Natural killer cell (primary cell): ENCODE measurements around the gene LRP1B. TPM values are rescaled to one million over a fixed set of nuclear protein-coding genes. Genes with fewer than 3 reads are reported as not detected.

Source experiments
- ATAC-seq, 3 donors: fragments of 150-1000 bp in 2 of 3; fragments of 200-7000 bp in 1 of 3; cut with Tn5 transposase; 1 replicate in 1 of 3; 2 replicates in 2 of 3; pipeline ENCODE4 v1.10.0; 2021; ENCODE audit warnings: mild to moderate bottlenecking in 2 of 3, moderate library complexity in 2 of 3
- DNase-seq, 2 donors: peaks; one replicate each; pipeline versions ENCODE4 v3.0.0 to v3.0.0-alpha.2; 2013 to 2021; ENCODE audit warnings: mixed read lengths in 1 of 2
- H3K27ac ChIP-seq: one replicate; pipeline ENCODE4 v1.5.1; 2013; ENCODE audit warnings: mild to moderate bottlenecking, low read length
- H3K27me3 ChIP-seq: one replicate; pipeline ENCODE4 v1.6.1; 2013; ENCODE audit warnings: low read length; ENCODE audit not compliant: control insufficient read depth, insufficient read depth
- H3K36me3 ChIP-seq: one replicate; pipeline ENCODE4 v1.6.1; 2013; ENCODE audit warnings: low read length; ENCODE audit not compliant: control insufficient read depth, insufficient read depth
- H3K4me1 ChIP-seq: one replicate; pipeline ENCODE4 v1.6.1; 2013; ENCODE audit warnings: low read length; ENCODE audit not compliant: control insufficient read depth, insufficient read depth
- H3K4me3 ChIP-seq: one replicate; pipeline ENCODE4 v1.5.1; 2013; ENCODE audit warnings: low read length
- H3K9me3 ChIP-seq: one replicate; pipeline ENCODE4 v1.6.1; 2013; ENCODE audit warnings: low read length; ENCODE audit not compliant: control insufficient read depth, insufficient read depth
- H3K27ac Mint-ChIP-seq, 2 donors: one replicate each; pipeline ENCODE4 v1.8.0; 2022; ENCODE audit warnings: mild to moderate bottlenecking in 2 of 2, mixed read lengths in 2 of 2, moderate library complexity in 1 of 2
- H3K27me3 Mint-ChIP-seq, 2 donors: one replicate each; pipeline ENCODE4 v1.8.0; 2022; ENCODE audit warnings: low read depth in 2 of 2, mixed read lengths in 2 of 2
- H3K36me3 Mint-ChIP-seq: one replicate; pipeline ENCODE4 v1.8.0; 2022; ENCODE audit warnings: mixed read lengths
- H3K4me1 Mint-ChIP-seq, 2 donors: one replicate each; pipeline ENCODE4 v1.8.0; 2022; ENCODE audit warnings: mixed read lengths in 2 of 2
- H3K4me3 Mint-ChIP-seq: one replicate; pipeline ENCODE4 v1.8.0; 2022; ENCODE audit warnings: mild to moderate bottlenecking, moderate library complexity, mixed read lengths
- H3K9me3 Mint-ChIP-seq, 2 donors: one replicate each; pipeline ENCODE4 v1.8.0; 2022; ENCODE audit warnings: mixed read lengths in 2 of 2
- WGBS: methylation state at CpG from one replicate; pipeline ENCODE4 v1.1.7; 2013; ENCODE audit warnings: missing lambda C conversion rate; ENCODE audit not compliant: insufficient coverage; 5-methylcytosine and 5-hydroxymethylcytosine counted together
- intact Hi-C: fragments of 100-400 bp; cut with micrococcal nuclease; formaldehyde crosslinking; loops from one replicate; pipeline ENCODE4 v1.14.2; 2022
- total RNA-seq, 4 donors: library from RNA; stranded (reverse); fragments of 120-200 nt in 1 of 4; gene quantifications; one replicate each; pipeline versions ENCODE4 v1.2.3 to v1.2.4, GENCODE V29; 2013 to 2022
- TF ChIP-seq, protein P1 (sequence below): fragments of 200-600 bp; IDR thresholded peaks from one replicate; pipeline ENCODE4 v1.8.0; 2022; ENCODE audit warnings: antibody characterized with exemption

Gene LRP1B
- total RNA-seq, 3 donors from 2014 or later (not counting 1 experiment from before 2014, with no cell fraction given) = 0.05 TPM; not detected in 2

DNA sequence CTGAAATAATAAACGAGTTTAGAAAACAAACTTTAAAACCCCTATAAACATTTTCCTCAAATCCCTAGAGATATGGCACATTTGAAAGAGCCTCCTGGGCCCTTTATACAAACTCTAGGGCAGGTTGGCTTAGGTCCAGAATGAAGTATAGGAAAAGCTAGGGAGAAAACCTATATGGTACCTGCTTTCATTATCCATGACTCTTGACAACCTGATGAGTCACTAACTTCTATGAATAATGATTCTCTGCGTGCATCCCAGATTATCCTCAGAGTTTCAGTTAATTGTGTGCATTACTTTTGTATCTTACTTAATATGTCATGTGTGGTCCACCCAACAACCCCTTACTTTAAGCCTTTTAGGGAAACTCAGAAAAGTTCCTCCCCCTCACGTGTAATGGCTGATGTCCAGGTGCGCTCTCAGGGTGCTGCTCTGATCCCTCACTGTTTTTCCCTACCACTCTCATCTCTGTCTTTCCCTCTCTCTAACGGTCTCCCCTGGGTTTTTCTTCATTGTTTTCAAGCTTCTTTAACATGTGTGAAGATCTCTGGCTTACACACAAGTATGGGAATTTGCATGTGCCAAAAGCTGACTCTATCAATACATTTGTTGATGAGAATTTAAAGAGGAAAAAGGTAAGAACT lies 78.5 kb downstream of the LRP1B start:
- TF ChIP-seq, protein P1, sequence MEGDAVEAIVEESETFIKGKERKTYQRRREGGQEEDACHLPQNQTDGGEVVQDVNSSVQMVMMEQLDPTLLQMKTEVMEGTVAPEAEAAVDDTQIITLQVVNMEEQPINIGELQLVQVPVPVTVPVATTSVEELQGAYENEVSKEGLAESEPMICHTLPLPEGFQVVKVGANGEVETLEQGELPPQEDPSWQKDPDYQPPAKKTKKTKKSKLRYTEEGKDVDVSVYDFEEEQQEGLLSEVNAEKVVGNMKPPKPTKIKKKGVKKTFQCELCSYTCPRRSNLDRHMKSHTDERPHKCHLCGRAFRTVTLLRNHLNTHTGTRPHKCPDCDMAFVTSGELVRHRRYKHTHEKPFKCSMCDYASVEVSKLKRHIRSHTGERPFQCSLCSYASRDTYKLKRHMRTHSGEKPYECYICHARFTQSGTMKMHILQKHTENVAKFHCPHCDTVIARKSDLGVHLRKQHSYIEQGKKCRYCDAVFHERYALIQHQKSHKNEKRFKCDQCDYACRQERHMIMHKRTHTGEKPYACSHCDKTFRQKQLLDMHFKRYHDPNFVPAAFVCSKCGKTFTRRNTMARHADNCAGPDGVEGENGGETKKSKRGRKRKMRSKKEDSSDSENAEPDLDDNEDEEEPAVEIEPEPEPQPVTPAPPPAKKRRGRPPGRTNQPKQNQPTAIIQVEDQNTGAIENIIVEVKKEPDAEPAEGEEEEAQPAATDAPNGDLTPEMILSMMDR = no peak
- no peak for ATAC-seq
- H3K4me1 ChIP-seq = no peaks in the 10 kb centered on the region

DNA sequence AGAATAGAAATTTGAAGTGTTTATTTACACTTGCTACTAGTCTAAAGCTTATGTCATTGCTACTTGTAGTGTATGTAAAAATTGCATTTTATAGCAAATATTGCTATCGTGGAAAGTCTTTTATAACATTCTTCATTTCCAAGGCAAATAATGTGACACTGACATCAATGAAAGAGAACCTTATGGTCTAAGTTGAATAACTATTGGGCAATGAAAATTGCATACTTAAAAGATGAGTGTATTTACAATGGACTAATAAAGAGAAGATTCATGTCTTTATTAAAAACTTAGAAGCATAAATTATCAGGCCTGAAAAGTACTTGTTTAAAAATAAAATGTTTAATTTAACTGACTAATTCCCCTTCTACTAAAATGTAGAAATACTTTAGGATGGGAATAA lies 82.2 kb downstream of the LRP1B start:
- no peak for ATAC-seq
- WGBS = no CpG with 5 or more reads among the region's 1 CpG
- intact Hi-C loops = no loop called here

More for the DNA sequence above, 78.5 kb downstream of the LRP1B start:
- intact Hi-C loops = no loop called here
- Histone ChIP-seq H3K27ac (no peak overlapping the region), H3K9me3 (no peaks in the 10 kb centered on the region), H3K36me3 (no peaks in the 10 kb centered on the region), H3K27me3 (no peaks in the 10 kb centered on the region), H3K4me3 (no peak overlapping the region)
- Mint-ChIP-seq H3K27ac (no peak overlapping the region), H3K27me3 (no peaks in the 10 kb centered on the region), H3K4me3 (no peak overlapping the region), H3K36me3 (no peaks in the 10 kb centered on the region), H3K4me1 (no peaks in the 10 kb centered on the region), H3K9me3 (peaks cover 11 to 14% of the 10 kb centered on the region in 2 donors)
- DNase-seq = no peak
- 54% methylated on average over 4 of the region's 5 CpGs for WGBS

DNA sequence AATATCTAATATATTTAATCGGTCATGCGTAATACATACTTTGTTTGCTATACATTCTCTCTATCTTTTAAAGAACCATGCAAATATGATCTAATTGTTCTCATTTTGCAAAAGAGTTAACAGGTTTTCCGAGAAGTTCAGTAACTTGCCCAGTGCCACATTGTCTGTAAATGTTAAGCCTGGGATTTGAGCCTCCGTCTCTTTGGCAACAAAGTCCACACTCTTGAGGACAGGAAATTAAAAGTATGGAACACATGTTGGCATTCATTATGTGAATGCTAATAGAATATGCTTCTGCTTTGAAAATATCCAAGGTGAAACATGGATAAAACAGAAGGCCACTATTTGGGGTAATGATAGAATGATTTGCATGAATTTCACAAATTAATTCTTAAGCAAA lies 85.2 kb downstream of the LRP1B start:
- Mint-ChIP-seq H3K27ac (no peak overlapping the region), H3K36me3 (no peaks in the 10 kb centered on the region), H3K27me3 (no peaks in the 10 kb centered on the region), H3K4me1 (no peaks in the 10 kb centered on the region), H3K4me3 (no peak overlapping the region), H3K9me3 (peaks cover 0 to 2% of the 10 kb centered on the region in 2 donors)
- Histone ChIP-seq H3K27me3 (no peaks in the 10 kb centered on the region), H3K4me3 (no peak overlapping the region), H3K27ac (no peak overlapping the region), H3K4me1 (no peaks in the 10 kb centered on the region), H3K36me3 (no peaks in the 10 kb centered on the region), H3K9me3 (no peaks in the 10 kb centered on the region)
- TF ChIP-seq, protein P1 = no peak
- ATAC-seq (no peak), DNase-seq (no peak)
- intact Hi-C loops = no loop called here
- 97% methylated on average over 4 of the region's 4 CpGs for WGBS

More for the DNA sequence above, 82.2 kb downstream of the LRP1B start:
- no peaks in the 10 kb centered on the region for H3K36me3 ChIP-seq
- no peaks in the 10 kb centered on the region for H3K27me3 ChIP-seq
- TF ChIP-seq, protein P1 = no peak
- H3K27ac ChIP-seq = no peak overlapping the region
- no peak overlapping the region for H3K27ac Mint-ChIP-seq
- H3K9me3 ChIP-seq = no peaks in the 10 kb centered on the region
- H3K36me3 Mint-ChIP-seq = no peaks in the 10 kb centered on the region
- H3K4me3 ChIP-seq = no peak overlapping the region
- no peak overlapping the region for H3K4me3 Mint-ChIP-seq
- H3K27me3 Mint-ChIP-seq = no peaks in the 10 kb centered on the region
- H3K4me1 ChIP-seq = no peaks in the 10 kb centered on the region
- no peaks in the 10 kb centered on the region for H3K4me1 Mint-ChIP-seq
- DNase-seq = no peak
- peaks cover 7 to 8% of the 10 kb centered on the region in 2 donors for H3K9me3 Mint-ChIP-seq

DNA sequence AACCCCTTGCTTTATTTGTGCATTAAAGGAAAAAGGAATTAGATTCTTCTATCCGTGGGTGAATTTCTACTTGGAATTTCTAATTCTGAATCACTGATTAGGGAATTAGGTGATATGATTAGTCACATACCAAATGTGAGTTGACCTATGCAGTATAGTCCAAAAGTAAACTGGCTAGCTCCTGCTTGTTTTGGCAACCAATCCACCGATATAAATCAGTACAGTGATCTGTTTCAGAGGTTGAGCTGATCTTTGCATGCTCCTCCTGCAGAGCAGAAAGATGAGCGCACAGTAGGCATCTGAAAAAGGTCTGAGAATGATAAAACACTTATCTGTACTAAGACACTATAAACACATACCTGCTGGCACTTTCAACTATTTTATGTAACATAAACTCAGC lies 86.6 kb downstream of the LRP1B start:
- Mint-ChIP-seq H3K36me3 (no peaks in the 10 kb centered on the region), H3K4me1 (no peaks in the 10 kb centered on the region), H3K27me3 (no peaks in the 10 kb centered on the region), H3K4me3 (no peak overlapping the region), H3K9me3 (peaks cover 2 to 4% of the 10 kb centered on the region in 2 donors), H3K27ac (no peak overlapping the region)
- WGBS = 58% methylated on average over 3 of the region's 3 CpGs
- Histone ChIP-seq H3K4me3 (no peak overlapping the region), H3K4me1 (no peaks in the 10 kb centered on the region), H3K36me3 (no peaks in the 10 kb centered on the region), H3K27me3 (no peaks in the 10 kb centered on the region), H3K9me3 (no peaks in the 10 kb centered on the region), H3K27ac (no peak overlapping the region)
- TF ChIP-seq, protein P1 = no peak
- intact Hi-C loops = no loop called here
- ATAC-seq (no peak), DNase-seq (no peak)
